Lower leg skin (tissue), 3 donors: Measurements from ENCODE around the gene JKAMP.

Source experiments
- CTCF ChIP-seq, 3 donors: fragments of 450-650 bp; IDR thresholded peaks; one replicate each; pipeline ENCODE4 v1.5.1; 2016; ENCODE audit warnings: antibody characterized with exemption in 3 of 3, mild to moderate bottlenecking in 3 of 3, moderate library complexity in 2 of 3
- POLR2A ChIP-seq, 2 donors: fragments of 450-650 bp; IDR thresholded peaks; one replicate each; pipeline ENCODE4 v1.6.1; 2016 to 2017; ENCODE audit warnings: antibody characterized with exemption in 2 of 2, mild to moderate bottlenecking in 1 of 2, moderate library complexity in 1 of 2

DNA sequence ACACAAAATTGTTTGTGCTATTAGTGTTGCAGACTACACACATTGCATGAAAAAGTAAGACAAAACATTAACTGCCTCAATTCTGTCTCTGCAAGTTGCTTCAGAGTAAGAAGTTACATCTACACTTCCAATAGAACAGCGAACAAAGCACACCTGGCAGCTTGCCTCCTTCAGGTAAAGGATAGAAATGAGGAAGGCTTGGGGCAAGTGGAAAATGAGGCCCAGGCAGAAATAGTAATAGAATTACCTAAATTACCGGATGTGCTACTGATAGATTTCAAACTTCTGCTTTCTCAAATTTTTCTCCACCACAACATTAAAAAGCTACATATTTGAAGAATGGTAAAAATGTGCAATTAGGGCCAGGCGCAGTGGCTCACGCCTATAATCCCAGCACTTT, 54.6 kb downstream of the JKAMP start:
- TF ChIP-seq CTCF (IDR thresholded peaks at IDR 0.05) (no peak), POLR2A (IDR thresholded peaks at IDR 0.05) (no peak)
